Activated naive CD4-positive, alpha-beta T cell treated with anti-CD3 and anti-CD28 coated beads, Interleukin-2, amount 50 U/mL, for 72 hours (primary cell): ENCODE measurements around the gene MUC20. TPM values are rescaled to one million over a fixed set of nuclear protein-coding genes. Genes with fewer than 3 reads are reported as not detected.
A peak's percentile ranks its signal among the peaks of the same experiment; 100 is the strongest.
"Not testable (repeated sequence)": the region's sequence is repeated elsewhere in the genome, so short reads cannot be mapped to it uniquely, and the experiment has no call there.

Experiments used
- ATAC-seq, 2 donors: fragments of 150-1000 bp; cut with Tn5 transposase; 2 replicates each; pipeline ENCODE4 v1.10.0; 2021; ENCODE audit warnings: mild to moderate bottlenecking in 2 of 2, moderate library complexity in 2 of 2
- DNase-seq, 2 donors: peaks; one replicate each; pipeline ENCODE4 v3.0.0; 2021 to 2022; ENCODE audit warnings: low spot score in 2 of 2
- H3K27ac Mint-ChIP-seq, 2 donors: one replicate each; pipeline ENCODE4 v1.8.0; 2022; ENCODE audit warnings: mild to moderate bottlenecking in 2 of 2, mixed read lengths in 2 of 2
- H3K36me3 Mint-ChIP-seq, 2 donors: one replicate each; pipeline ENCODE4 v1.8.0; 2022; ENCODE audit warnings: mixed read lengths in 2 of 2
- H3K9me3 Mint-ChIP-seq, 2 donors: one replicate each; pipeline ENCODE4 v1.8.0; 2022; ENCODE audit warnings: mixed read lengths in 2 of 2
- total RNA-seq, 2 donors: library from RNA; stranded (reverse); gene quantifications; one replicate each; pipeline ENCODE4 v1.2.3, GENCODE V29; 2022

MUC20 gene
- total RNA-seq, 2 donors from 2014 or later: 2.2 to 3.6 TPM

DNA sequence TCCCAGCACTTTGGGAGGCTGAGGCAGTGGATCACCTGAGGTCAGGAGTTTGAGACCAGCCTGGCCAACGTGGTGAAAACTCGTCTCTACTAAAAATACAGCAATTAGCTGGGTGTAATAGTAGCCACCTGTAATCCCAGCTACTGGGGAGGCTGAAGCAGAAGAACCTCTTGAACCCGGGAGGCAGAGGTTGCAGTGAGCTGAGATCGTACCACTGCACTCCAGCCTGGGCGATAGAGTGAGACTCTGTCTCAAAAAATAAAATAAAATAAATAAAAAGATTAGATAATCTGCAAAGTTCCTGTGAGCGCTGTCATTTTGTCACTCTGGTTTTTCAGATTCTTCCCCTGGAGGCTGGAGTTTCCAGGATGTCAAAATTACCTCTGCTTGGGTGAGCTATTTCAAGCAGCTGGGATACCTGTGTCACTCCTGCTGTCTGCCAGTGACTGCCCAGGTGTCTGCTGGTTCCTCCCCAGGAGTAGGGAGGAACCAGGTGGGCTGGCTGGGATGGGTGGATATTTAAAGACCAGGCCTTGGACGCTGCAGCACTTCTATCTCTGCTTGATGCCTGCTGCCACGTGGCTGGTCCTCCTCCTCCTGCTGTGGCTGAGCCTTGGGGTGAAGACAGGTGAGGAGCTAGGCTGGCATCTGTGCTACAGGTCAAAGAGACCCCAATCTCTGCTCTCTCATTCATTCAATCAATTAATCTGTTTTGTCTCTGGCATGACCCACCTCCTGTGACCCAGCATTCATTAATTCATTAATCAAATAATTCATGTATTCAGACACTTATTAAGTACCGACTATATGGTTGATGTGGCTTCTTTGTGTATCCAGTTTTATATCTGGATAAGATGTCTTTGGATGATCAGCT is 19.5 kb upstream of the MUC20 start:
- H3K9me3 Mint-ChIP-seq: no peaks in the 10 kb centered on the region
- DNase-seq (no peak), ATAC-seq (no peak)

DNA sequence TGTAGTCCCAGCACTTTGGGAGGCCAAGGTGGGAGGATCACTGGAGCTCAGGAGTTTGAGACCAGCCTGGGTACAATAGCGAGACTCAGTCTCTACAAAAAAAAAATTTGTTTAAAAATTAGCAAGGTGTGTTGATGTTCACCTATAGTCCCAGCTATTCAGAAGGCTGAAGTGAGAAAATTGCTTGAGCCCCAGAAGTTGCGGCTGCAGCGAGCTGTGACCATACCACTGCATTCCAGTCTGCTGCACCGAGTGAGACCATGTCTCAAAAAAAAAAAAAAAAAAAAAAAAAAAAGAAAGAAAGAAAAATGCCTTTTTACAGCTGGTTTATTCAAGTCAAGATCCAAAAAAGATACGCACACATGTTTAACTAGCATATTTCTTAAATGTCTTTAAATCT is 17.0 kb upstream of the MUC20 start:
- H3K36me3 Mint-ChIP-seq: no peaks in the 10 kb centered on the region
- no peak for ATAC-seq
- H3K27ac Mint-ChIP-seq: no peak overlapping the region
- no peaks in the 10 kb centered on the region for H3K9me3 Mint-ChIP-seq
- DNase-seq: no peak

More for the DNA sequence above, 19.5 kb upstream of the MUC20 start:
- peak overlapping the region in 1 of 2 donors; percentile 18 for H3K27ac Mint-ChIP-seq
- no peaks in the 10 kb centered on the region for H3K36me3 Mint-ChIP-seq

DNA sequence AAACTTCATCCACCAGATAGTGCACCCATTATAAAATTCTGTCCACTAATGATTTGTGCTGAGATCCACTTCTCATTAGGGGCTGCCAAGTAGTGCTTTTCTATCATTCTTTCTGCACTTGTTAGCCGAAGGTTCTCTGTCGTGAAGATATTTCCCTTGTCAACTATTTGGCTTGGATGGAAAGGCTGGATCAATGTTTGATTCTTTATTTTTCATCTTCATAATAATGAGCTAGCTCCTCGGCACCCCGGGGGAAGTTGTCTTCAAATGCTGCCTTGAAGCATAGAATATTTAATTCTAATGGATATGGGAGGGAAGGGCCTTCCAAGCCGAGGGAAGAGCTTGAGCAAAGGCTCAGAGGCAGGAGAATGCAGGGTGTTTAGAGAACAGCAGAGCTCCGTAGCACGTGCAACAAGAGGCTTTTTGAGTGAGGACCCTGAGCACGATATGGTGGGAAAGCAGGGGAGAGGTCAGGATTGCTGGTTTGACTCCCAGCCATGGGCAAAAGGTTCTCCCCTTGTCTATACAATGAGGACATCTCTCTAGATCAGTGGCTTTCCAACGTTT is 16.3 kb upstream of the MUC20 start:
- H3K27ac Mint-ChIP-seq: peak overlapping the region in 1 of 2 donors; percentile 32
- no peaks in the 10 kb centered on the region for H3K9me3 Mint-ChIP-seq
- ATAC-seq (no peak), DNase-seq (no peak)
- H3K36me3 Mint-ChIP-seq: peaks cover 0 to 5% of the 10 kb centered on the region in 2 donors

DNA sequence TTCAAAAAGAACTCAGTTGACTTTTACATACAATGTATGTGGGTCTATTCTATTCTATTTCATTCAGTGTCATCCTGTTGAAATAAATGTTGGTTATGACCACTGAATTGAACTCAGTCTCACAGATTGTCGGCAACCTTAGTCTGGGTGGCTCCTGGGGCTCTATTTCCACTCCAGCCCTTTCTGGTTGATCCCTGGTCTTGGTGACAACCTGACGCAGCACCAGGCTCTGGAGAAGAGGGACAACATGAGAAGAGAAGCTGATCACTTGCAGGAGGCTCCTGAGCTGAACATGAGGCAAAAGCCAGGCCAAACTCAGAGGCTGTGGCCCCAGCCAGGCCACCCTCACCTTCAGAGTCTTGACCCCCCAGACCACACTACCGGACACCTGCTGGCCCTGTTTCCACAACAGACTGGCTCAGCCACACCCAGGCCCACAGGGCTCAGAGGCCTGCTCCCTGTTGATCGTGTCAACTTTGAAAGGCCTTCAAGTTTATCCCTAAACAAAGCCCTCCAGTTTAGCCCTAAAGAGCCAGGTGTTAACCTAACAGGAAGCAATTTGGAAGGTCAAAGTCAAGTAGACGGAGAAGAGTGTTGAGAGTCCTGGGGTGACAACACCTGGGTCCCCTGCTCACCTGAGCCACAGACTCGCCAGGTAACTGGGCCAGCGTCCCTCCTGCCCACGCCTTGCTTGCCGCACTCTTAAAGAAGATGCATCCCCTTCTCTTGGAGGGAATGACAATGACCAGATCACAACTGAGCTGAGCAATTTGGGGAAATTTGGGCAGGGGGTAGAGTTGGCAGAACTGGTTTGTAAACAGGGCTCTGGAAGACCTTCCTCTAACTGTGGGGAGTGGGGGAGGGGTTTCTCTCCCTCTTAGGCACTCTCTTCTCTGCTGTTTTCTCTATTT is 15.4 kb upstream of the MUC20 start:
- Mint-ChIP-seq H3K36me3 (peaks cover 0 to 11% of the 10 kb centered on the region in 2 donors), H3K9me3 (no peaks in the 10 kb centered on the region), H3K27ac (peak overlapping the region; percentile 7 to 27)
- DNase-seq: no peak
- ATAC-seq: no peak

DNA sequence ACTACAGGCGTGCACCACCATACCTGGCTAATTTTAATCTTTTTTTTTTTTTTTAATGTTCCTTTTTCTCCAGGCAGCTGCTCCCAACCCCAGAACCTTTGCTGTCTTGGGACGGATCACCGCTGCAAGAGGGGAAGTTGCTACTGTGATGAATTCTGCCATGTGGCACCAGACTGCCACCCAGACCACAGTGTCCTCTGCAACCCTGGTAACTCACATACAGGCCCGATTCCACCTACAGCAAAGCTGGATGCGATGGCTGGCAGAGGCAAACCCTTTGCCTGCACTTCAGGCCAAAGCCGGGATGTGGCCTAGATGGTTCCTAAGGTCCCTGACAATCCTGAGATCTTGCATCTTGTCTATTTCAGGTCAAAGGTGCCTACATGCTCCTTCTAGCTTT is 12.7 kb upstream of the MUC20 start:
- DNase-seq (no peak), ATAC-seq (no peak)
- H3K27ac Mint-ChIP-seq: no peak overlapping the region

DNA sequence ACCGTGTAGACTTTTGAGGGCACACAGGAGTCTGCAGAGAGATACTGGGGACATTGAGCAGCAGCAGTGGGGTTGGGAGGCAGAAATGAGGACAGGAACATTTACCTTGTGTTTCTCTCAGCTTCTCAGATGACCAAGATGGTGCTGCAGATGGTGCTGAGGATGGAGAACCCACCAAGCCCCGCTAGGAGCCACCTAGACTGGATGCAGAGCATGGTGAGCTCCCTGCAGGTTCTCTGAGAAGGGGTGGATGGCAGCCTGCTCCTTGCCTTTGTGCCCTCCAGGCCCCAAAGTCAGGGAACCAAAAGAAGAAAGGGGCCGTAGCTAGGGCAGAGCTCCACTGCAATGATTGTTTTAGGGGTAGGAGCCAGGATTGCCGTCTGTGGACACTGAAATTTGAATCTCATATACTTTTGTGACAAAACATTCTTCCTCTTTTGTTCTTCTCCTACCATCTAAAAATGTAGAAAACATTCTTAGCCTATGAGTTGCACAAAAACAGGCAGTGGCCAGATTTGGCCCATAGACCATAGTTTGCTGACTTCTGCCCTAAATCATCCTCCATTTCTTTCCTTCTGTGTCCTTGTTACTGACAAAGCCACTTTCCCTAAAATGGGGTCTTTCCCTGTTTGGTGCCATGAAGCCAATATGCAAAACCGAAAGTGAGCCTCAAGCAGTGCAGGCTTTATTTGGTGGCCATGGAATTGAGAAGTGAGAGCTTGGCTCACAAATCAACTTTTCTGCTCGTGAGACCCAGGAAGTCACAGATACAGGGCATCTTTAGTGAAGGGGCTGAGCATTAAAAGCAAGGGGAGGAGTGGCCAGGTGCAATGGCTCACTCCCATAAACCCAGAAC is 11.9 kb upstream of the MUC20 start:
- Mint-ChIP-seq H3K36me3 (peaks cover 0 to 11% of the 10 kb centered on the region in 2 donors), H3K9me3 (no peaks in the 10 kb centered on the region), H3K27ac (peak overlapping the region in 1 of 2 donors; percentile 32)
- no peak for ATAC-seq
- no peak for DNase-seq

More for the DNA sequence above, 12.7 kb upstream of the MUC20 start:
- H3K36me3 Mint-ChIP-seq: peaks cover 0 to 11% of the 10 kb centered on the region in 2 donors
- no peaks in the 10 kb centered on the region for H3K9me3 Mint-ChIP-seq

DNA sequence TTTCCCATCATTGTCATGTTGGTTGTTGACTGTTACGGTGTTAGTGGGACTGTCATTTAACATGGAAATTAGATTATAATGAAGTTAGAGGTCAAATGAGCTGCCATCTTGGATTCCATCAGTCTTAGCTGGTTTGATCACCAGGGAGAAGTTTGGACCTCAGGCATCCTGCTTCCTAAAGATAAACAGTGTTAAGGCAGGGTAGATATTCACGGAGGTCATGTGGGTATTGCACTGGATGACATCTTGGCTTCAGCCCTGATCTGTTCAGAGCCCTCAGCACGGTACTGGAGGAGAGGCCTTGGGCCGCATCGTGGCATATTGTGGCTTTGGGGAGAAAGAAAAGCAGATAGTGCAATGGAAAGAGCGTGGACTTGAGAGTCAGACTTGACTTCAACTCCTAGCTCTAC is 11.1 kb upstream of the MUC20 start:
- no peak for DNase-seq
- Mint-ChIP-seq H3K9me3 (no peaks in the 10 kb centered on the region), H3K27ac (peak overlapping the region; percentile 1 to 13), H3K36me3 (peaks cover 4 to 16% of the 10 kb centered on the region in 2 donors)
- no peak for ATAC-seq

DNA sequence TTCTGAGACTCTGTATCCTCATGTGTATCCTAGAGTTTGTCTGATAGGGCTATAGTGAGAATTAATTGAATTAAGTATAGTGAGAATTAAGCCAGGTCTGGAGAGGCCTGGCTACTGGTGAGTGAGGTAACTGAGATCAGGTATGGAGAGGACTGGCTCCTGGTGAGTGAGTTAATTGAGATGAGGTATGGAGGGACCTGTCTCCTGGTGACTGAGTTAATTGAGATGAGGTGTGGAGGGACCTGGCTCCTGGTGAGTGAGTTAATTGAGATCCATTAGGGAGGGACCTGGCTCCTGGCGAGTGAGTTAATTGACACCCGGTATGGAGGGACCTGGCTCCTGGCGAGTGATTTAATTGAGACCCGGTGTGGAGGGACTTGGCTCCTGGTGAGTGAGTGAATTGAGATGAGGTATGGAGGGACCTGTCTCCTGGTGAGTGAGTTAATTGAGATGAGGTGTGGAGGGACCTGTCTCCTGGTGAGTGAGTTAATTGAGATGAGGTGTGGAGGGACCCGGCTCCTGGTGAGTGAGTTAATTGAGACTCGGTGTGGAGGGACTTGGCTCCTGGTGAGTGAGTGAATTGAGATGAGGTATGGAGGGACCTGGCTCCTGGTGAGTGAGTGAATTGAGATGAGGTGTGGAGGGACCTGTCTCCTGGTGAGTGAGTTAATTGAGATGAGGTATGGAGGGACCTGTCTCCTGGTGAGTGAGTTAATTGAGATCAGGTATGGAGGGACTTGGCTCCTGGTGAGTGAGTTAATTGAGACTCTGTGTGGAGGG is 10.5 kb upstream of the MUC20 start:
- Mint-ChIP-seq H3K36me3 (peaks cover 10 to 22% of the 10 kb centered on the region in 2 donors), H3K27ac (peak overlapping the region; percentile 1 to 13)
- H3K9me3 Mint-ChIP-seq: not testable (repeated sequence)

DNA sequence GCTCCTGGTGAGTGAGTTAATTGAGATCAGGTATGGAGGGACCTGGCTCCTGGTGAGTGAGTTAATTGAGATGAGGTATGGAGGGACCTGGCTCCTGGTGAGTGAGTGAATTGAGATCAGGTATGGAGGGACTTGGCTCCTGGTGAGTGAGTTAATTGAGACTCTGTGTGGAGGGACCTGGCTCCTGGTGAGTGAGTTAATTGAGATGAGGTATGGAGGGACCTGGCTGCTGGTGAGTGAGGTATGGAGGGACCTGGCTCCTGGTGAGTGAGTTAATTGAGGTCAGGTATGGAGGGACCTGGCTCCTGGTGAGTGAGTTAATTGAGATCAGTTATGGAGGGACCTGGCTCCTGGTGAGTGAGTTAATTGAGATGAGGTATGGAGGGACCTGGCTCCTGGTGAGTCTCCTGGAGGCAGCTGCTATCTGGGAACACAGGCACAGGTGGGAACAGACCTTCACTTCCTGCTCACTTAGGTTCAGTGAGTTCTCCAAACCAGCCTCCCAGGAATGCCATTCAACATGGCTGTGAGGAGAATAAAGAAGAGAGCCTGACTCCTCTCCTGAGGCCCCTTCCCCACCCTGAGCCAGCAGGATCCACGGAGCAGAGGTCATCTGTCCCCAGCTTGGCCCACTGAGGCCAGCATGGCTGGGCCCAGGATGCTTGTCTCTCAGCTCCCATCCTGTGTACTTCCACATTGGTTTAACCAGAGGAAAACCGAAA is 9.5 kb upstream of the MUC20 start:
- DNase-seq, H3K9me3 Mint-ChIP-seq: not testable (repeated sequence)
- H3K27ac Mint-ChIP-seq: peak overlapping the region in 1 of 2 donors; percentile 56
- peaks cover 11 to 22% of the 10 kb centered on the region in 2 donors for H3K36me3 Mint-ChIP-seq
- ATAC-seq: peak in 1 of 2 donors; percentile 36

More for the DNA sequence above, 10.5 kb upstream of the MUC20 start:
- not testable (repeated sequence) for ATAC-seq, DNase-seq

DNA sequence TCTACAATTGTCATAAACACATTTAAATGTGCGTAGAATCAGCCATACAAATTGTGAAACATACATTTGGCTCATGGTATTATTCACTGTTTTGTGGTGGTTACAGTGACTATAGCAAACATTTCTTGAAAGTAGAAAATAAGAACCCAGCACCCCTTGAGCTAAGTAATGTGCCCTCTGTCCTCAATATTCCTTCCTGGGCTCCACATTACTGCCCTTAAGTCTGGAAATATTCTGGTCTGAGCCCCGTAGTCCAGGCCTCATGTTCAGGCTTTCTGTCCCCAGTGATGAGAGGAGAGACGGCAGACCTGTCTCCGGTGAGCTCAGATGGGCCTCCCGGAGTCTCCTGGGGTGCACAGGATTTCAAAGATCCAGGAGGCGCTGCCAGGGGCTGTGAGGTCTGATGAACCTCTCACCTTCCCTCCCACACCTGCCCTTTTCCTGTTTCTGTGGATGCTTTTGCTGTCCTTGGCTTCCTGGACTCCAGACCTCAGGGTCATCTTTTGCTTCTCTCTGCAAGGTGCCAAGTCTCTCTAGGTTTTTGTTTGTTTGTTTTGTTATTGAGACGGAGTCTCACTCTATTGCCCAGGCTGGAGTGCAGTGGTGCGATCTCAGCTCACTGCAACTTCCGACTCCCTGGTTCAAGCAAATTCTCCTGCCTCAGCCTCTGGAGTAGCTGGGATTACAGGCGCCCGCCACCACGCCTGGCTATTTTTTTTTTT is 8.8 kb upstream of the MUC20 start:
- peak overlapping the region in 1 of 2 donors; percentile 56 for H3K27ac Mint-ChIP-seq
- H3K9me3 Mint-ChIP-seq: peaks cover 0 to 5% of the 10 kb centered on the region in 2 donors
- DNase-seq (peak in 1 of 2 donors; percentile 39), ATAC-seq (peak in 1 of 2 donors; percentile 64)
- H3K36me3 Mint-ChIP-seq: peaks cover 11 to 22% of the 10 kb centered on the region in 2 donors

DNA sequence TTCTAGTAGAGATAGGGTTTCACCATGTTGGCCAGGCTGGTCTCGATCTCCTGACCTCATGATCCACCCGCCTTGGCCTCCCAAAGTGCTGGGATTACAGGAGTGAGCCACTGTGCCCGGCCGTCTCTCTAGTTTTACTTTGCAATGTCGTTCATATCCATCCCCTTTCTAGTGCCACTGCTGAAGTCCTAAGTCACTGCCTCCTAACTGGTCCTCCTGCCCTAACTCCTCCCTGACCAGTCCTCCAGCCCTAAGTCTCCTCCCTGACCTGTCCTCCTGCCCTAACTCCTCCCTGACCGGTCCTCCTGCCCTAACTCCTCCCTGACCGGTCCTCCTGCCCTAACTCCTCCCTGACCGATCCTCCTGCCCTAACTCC is 8.3 kb upstream of the MUC20 start:
- not testable (repeated sequence) for H3K9me3 Mint-ChIP-seq, DNase-seq
- ATAC-seq: peak in 1 of 2 donors; percentile 27
- Mint-ChIP-seq H3K36me3 (peaks cover 11 to 22% of the 10 kb centered on the region in 2 donors), H3K27ac (peak overlapping the region in 1 of 2 donors; percentile 56)

DNA sequence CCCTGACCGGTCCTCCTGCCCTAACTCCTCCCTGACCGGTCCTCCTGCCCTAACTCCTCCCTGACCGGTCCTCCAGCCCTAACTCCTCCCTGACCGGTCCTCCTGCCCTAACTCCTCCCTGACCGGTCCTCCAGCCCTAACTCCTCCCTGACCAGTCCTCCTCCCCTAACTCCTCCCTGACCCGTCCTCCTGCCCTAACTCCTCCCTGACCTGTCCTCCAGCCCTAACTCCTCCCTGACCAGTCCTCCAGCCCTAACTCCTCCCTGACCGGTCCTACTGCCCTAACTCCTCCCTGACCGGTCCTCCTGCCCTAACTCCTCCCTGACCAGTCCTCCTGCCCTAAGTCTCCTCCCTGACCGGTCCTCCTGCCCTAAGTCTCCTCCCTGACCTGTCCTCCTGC is 7.6 kb upstream of the MUC20 start:
- ATAC-seq, H3K9me3 Mint-ChIP-seq, DNase-seq, H3K27ac Mint-ChIP-seq: not testable (repeated sequence)
- peaks cover 11 to 22% of the 10 kb centered on the region in 2 donors for H3K36me3 Mint-ChIP-seq

DNA sequence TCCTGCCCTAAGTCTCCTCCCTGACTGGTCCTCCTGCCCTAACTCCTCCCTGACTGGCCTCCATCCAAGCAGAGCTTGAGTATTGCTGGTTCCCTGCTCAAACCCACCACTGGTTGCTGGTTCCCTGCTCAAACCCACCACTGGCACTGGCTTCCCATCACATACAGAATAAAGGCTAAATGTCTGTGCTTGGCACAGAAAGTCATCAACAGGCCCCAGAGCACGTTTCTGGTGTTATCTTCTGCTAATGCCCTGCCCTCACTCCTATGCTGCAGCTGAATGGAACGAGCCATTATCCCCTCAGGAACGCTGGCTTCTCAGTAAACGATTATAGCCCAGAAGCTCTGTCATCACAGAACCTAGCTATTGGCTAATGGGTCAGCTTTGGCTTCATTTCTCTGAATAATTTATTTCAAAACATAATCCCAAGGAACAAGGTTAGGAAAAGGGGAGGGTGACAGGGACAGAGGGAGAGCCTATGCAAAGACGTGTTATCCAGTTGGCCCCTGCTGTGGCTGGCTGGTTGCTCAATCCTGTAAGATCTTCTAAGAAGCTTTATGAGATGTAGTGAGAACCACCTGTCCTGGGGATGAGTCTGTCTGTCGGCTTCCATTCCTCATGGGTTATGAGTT is 6.3 kb upstream of the MUC20 start:
- H3K9me3 Mint-ChIP-seq: peaks cover 0 to 5% of the 10 kb centered on the region in 2 donors

DNA sequence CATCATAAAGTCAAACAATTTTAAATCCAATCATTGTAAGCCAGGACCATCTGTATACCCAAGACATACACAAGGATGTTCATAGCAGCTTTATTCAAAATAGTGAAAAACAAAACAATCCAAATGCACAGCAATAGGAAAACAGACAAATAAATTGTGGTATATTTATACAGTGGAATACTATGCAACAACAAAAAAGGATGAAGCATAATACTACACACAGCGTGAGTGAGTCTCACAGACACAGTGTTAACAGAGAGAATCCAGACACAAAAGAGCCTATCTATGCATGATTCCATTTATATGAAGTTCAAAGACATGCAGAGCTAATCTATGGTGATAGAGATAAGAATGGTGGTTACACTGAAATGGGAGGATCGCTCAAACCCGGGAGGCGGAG is 5.6 kb upstream of the MUC20 start:
- no peak for ATAC-seq
- H3K36me3 Mint-ChIP-seq: peaks cover 11 to 12% of the 10 kb centered on the region in 2 donors
- DNase-seq: no peak
- H3K9me3 Mint-ChIP-seq: peaks cover 0 to 5% of the 10 kb centered on the region in 2 donors
- H3K27ac Mint-ChIP-seq: no peak overlapping the region

More for the DNA sequence above, 6.3 kb upstream of the MUC20 start:
- Mint-ChIP-seq H3K27ac (no peak overlapping the region), H3K36me3 (peaks cover 11 to 17% of the 10 kb centered on the region in 2 donors)
- no peak for ATAC-seq
- DNase-seq: no peak
